HG03039 (cell line): ENCODE results near the gene MRPS11.
"Not testable (repeated sequence)": the region's sequence is repeated elsewhere in the genome, so short reads cannot be mapped to it uniquely, and the experiment has no call there.

Source experiments
- ATAC-seq: cut with Tn5 transposase; IDR thresholded peaks from one replicate; pipeline ENCODE4 v1.9.1; 2021; ENCODE audit warnings: mild to moderate bottlenecking, moderate library complexity; ENCODE audit not compliant: unreplicated experiment

Gene MRPS11

DNA sequence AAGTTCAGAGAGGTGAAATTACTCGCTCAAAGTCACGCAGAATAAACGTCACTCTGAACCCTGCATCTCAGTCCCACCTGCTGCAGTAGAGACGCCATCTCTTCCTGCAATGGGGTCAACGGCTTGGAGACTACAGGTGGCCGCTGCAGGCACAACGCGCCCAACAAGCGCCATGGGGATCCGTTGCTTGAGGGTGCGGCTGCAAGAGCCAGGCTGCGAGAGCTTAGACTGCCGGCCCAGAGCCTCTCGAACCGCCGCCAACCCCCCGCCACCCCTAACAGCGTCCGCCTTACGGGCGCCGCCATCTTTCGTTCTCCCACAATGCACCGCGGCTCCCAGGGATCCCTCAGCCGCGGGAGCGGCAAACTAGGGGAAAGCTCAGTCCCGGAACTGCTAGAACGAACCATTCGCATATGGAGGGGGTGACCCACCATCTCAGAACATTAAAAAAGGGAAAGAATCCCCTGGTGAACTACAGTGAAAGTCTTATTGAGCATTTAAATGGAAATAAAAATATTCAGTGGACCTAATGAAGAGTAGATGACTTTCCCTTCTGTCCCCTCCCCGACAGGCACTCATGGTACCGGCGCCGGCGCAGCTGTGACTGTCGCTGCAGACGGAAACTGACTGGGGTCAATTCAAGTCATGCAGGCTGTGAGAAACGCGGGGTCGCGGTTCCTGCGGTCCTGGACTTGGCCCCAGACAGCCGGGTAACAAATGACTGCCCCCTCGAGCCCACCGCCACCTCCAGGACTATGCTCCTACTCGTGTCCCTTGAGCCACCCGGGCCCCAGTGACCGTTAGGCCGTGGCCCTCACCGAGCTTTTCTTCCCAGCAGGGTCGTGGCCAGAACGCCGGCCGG lies at the start of gene MRPS11, which contains the start of gene MRPL46:
Gene MRPS11 (plus strand): TSS at position 636 of the 862 bp plus-strand sequence. CDS start 10 bp downstream, at position 646.
Gene MRPL46 (minus strand): TSS at position 316 of the 862 bp plus-strand sequence. CDS start 11 bp downstream, at position 305.
- peak; percentile 89 for ATAC-seq

DNA sequence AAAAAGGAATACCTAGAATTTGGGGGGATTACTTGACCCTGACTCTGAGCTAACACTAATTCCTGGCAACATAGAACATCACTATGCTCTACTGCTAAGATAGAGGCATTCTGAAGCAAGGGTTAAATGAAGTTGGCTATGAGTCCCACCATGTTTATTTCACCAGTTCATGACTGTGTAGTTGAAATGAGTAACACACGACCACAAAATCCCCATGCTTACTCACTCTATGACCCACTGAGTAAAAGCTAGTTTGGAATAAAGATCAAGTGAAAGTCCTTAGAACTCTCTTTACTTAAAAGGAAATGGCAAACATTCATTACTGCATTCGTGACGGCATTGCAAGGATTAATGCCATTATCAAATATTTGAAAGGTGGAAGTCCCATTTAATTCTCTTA lies 47.7 kb upstream of the MRPS11 start:
- no peak for ATAC-seq

DNA sequence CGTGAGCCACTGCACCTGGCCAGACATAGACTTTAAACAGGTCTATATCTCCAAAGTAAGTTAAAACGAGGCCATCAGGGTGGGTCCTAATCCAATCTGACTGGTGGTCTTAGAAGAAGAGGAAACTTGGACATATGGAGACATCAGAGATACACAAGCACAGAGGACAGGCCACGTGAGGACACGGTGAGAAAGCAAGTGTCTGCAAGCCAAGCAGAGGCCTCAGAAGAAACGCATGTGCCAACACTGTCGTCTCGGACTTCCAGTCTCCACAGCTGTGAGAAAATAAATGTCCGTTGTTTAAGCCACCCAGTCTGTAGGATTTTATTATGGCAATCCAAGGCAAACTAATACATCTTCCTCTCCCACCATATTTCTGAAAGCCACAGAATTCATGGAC lies 44.2 kb upstream of the MRPS11 start:
- ATAC-seq = no peak

DNA sequence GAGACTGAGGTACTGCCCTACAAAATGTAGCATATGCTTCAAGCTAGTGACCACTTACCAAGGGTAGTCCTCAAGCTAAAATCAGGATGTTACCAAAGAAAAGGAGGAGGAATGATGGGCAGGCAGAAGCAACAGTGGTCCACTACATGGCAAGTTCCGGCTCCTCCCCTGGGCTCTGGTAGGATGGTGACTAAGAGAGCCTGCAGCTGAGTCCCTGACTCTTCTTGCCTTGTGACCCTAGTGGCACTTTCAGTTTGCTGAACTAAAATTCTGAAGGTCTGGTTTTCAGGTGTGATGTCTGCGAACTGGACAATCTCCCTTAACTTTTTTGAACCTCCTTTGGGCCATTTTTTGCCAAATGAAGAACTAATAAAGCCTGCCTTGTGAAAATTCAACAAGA lies 41.2 kb upstream of the MRPS11 start:
- ATAC-seq = no peak

DNA sequence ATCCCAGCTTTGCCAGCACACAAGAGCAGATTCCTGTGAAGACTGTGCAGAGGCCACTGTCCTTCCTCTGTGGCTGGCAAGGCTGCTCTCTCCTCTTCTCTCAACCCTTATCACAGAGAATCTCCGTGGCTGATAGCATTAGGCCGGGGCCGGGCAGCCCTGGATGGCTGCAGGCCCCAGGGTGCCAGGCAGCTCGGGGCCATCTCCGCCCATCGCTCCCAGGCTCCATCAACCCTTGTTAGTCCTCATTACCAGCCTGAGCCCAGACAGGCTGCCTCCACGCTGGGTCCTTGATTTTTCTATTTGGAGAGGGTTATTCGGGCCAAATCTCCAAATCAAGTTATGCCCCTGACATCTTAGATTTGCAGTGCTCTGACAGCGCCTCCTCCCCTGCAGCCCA lies 39.5 kb upstream of the MRPS11 start:
- no peak for ATAC-seq

DNA sequence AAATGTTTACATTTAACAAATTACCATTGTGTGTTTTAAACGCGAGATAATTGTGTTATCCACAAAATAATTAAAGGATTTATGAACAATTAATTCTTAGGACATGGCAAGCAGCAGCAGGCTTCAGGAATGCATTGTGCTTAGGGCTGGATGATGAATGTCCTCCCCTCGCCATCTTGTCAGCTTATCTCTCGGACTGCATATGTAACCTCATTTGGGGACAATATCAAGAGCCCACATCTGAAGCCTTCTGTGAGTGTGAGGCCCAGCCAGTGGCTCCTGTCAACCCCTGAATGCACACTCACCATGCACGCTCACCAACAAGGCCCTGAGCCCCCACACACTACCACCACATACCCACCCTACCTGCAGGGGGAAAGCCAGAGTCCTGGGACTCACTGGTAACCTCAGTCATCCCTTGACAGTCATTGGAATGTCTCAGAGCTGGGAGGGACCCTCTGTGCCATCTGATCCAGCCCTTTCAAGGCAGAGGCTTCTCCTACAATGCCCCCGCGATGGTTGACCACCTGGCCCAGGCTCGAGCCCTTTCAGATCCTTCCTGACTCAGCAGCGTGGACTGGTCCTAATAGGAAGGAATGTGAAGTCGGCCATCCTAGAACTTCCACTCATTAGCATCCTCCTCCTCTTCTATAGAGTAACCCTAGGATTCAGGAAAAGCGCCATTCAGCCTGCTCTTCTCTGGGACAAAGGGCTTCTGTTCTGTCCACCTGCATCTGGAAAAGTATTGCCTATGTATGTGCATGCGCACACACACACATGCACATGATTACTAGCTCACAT lies 38.5 kb upstream of the MRPS11 start:
- no peak for ATAC-seq

DNA sequence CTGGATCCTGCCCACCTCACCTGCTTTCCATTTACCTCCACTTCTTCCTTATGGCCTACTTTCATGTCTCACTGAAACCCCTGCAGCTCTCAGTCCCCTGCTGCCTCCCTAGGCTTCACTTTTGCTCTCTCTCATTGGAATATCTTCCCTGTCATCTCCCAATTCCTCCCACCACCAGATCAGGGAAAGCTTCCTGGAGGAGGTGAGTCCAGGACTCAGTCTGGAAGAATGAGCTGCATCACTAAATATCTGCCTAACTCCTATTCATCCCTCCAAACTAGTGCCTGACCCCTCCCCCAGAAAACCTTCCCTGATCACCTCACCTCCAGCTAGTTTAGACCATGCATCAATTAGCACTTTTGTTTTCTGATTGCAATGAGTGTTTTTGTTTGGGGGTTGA lies 37.5 kb upstream of the MRPS11 start:
- no peak for ATAC-seq

DNA sequence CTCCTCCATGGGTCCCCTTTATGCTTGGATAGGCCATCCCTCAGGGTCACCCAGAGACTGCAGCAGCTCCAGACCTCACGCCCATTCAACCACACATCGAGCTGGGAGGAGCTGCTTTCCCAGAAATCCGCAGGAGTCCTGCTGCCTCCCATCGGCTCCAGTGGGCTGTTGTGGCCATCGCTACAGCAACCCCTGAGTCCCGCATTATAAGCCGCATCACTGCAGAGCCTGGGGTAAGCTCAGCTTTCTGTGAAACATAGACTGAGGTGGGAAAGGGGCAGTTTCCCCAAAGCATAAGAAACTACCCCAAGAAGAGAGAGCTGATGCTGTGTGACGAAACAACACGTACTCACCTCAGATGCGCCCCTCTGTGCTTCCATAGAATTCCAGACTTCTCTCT lies 36.1 kb upstream of the MRPS11 start:
- ATAC-seq = no peak

DNA sequence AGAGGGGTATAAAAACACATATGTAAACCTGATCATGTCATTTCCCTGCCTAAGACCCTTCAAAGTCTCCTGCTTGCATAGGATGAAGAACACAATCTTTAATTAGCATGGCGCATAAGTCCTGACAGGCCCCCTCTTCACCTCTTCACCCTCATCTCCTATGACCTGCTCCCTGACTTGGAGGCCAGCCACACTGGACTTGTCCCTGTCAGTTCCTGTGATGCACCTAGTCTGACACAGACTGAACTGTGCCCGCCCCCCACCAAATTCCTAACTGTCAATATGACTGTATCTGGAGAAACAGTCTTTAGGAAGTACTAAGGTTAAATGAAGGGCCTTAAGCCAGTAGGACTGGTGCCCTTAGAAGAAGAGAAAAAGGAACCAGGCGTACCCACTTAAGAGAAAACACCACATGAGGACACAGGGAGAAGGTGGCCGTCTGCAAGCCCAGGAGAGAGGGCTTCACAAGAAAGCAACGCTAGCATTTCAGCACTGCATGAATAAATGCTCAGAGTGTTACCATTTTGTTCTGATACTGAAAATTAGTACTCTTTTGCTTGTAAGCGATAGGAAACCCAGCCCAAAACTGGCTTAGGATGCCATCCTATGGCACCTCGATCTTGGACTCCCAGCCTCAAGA lies 34.3 kb upstream of the MRPS11 start:
- no peak for ATAC-seq

DNA sequence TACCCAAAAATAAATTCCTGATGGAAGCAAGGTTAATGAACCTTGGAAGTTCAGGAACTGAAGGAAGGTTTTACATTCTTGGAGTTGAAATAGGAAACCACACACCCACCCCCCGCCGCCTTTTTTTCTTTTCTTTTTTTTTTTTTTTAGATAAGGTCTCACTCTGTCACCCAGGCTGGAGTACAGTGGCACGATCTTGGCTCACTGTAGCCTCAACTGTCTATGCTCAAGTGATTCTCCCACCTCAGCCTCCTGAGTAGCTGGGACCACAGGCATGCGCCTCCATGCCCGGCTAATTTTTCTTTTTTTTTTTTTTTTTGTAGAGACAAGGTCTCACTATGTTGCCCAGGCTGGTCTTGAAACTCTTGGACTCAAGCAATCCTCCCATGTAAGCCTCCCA lies 33.4 kb upstream of the MRPS11 start:
- not testable (repeated sequence) for ATAC-seq

DNA sequence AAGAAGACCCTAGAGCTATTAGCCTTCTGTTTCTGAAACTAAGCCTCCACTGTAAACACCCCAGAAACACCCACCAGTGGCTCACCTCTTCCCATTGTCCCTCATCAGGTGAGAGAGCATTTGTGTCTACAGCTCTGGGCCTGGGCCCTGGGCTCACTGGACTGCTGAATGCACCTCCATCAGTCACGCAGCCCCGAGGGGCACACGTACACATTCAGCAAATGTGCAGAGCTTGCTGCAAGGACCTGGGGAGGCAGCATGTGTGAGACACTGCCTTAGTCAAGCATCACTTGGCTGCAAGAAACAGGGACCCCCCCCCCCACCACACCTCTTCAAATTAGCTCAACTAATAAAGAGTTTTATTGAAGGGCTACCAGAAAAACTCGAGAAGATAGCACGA lies 29.3 kb upstream of the MRPS11 start:
- no peak for ATAC-seq

DNA sequence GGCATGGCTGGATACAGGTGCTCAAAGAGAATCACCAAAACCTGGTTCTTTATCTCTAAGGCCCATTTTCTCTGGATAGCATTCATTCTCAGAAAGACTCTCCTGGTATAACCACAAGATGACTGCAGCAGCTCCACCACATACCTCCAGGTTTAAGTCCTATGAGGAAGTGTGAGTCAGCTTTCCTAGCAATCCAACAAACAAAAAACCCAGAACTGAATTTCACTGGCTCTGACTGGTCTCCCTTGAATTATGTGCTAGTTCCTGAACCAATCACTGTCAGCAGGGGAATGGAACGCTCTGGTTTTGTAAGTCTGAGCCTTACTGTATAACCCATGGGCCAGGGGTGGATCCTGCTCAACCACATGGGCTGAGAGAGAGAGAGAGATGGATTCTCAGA lies 27.5 kb upstream of the MRPS11 start:
- ATAC-seq = no peak

DNA sequence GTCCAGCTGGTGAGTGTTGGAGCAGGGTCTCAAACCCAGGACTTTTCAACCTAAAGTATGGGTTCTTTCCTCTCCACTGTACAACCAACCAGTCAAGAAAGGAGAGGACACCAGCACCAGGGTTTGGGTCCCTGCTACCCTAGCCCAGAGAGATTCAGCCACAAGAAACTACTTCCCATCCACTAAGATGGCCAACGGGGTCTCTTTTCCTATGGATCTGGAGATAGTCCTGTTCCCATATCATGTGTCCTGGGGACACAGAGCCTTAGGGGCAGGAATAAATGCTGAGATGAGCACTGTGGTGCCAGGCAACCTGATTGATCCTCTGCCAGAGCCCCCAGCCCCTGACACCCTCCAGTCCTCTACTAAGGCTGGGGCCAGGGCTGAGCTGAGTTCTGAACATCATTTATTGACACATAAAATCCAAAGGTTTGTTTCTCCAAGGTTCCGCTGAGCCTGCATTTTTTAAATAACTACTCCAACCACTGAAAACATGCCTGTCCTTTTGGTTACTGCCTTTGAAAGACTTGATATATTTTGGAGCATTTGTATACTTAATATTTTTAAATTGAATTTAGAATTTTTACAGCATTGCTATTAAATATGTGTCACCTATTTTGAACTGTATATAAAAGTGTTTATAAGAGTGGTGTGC lies 26.3 kb upstream of the MRPS11 start:
- no peak for ATAC-seq

DNA sequence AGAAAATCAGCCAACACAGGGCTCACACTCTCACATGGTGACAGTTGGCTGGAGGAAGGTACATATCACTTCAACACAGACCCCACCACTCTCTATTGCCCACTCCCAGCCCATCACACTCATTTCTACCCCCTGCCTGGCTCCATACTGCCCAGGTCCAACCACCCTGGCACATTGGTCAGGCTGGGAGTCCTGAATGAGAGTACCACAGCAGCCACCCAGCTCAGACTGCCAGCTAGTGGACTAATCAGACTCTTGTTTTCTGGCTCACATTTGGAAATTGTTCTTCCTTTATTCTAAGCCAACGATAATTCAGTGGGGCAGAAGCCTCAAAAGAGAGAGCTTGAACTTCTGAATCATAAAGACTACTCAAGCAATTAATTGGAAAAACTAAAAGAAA lies 20.3 kb upstream of the MRPS11 start:
- no peak for ATAC-seq

DNA sequence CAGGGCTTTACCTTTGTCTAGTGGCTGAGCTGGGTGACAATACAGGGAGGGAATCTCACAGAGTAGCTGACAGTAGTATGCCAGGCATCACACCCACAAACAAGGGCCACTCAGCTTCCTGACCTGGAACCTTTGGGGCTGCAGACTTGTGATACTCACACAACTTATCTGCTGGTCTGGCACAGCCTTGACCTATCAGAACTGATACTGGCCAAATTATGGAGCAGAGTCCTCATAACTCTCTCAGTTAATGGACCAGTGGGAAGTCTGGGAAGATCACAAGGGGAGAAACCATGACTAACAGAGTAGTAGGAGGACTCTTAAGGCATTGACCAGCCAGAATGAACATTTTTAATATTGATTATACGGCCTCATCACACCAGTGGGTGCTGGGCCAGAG lies 19.8 kb upstream of the MRPS11 start:
- no peak for ATAC-seq

DNA sequence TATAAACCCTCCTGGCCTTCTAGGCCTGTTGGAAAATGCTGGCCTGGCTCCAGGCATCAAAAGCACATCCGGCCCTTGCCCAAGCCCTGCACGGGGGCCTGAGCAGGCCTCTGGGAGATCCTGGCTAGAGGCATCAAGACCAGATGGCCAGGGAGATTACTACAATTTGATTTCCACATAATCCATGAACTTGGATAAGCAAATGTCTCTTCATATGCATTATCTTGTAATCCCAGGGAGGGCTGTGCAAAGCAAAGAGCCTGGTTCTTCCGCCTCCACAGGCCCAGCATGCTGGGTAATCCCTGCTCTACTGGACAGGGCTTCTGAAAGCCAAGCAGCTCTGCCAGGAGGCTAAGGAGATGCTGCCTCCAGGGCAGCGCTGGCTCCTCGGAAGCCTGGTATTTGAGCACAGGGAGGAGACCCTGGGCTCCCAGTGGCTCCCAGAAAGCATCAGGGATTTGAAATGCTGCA lies 18.5 kb upstream of the MRPS11 start:
- ATAC-seq = no peak

DNA sequence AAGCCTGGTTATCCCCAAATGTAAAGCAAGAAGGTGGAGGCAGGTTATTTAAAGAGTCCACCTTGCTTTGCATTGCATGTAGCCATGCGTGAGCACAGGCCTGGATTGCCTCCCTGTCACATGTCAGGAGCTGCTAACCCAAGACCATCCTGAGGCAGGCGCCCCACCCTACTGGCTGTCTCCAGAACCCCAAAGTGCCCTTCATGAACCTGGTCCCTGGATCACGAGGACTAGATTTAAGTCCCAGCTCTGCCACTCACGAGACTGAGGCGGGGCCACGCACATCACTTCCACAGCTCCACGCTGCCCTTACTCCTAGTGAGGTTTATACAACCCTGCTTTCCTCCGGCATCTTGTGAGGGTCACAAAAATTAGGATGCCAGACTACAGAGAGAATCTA lies 17.9 kb upstream of the MRPS11 start:
- ATAC-seq = no peak

DNA sequence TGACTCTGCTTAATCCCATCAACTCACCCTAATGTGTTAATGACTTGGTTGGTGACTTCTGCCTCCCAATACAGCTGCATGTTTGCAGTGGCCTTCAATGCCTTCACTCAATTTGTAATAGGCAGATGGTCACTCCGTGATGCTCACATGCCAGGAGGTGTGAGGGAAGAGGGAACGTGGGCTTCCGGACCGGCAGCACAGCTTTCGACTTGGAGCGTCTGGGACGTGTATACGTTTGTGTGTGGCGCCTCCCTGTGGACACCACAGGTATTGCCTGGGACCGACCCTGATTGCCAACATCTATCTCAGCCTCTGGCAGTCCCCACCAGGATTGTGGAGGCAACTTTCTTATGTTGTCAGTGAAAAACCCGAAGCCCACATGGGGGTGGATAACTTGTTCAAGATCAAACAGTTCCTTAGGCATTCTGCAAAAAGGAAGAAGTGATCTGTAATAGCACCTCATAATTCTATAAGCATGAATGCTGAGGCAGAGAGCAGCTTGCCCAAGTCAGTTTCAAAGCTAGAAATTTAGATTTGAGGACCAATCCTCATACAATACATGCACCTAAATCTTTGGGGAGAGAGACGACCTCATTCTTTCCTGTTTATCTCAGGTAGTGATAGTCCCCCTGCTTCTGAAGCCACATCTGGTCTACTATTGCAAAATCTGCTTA lies 17.2 kb upstream of the MRPS11 start:
- ATAC-seq = no peak

DNA sequence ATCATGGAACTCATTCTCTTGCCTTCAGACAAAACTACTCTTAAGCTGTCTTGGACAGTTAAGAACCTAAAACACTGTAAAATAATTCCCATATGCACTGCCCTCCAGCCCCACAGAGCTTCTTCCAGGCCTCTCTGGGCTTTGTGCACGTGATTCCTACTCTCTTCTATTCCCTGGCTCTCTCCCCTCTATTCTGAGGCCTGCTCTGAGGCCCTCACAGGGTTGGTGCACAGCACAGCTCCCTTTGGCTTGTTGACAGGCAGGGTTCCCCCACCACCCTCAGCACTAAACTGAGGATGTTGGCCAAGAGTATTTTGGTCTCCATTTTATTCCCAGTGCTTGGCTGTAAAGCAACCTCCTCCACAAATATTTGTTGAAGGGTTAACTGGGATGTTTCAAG lies 13.9 kb upstream of the MRPS11 start:
- no peak for ATAC-seq

DNA sequence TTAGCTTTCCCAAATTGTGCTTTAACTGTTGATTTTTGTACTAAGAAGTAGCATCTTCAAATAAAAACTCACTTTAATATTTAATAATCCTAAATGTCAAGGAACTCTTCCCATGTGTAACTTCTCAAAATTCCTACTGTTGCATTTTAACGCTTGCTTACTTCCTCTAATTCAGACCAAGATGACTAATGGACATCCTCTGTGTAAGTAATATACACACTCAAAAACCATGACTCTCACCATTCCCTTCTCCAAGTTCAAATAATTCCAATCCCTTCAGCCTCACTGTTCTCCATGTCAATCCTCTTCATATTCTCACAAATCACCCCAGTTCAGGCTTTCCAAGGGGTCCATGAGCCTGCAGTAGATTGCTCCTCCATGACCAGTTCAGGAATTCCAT lies 13.3 kb upstream of the MRPS11 start:
- ATAC-seq = no peak
